Stomach smooth muscle (tissue), 2 donors: ENCODE results near the gene CEP104.

Experiments
- H3K27ac ChIP-seq: one replicate; pipeline ENCODE4 v1.7.0; 2013; ENCODE audit warnings: mild to moderate bottlenecking, low read length, inconsistent platforms
- H3K27me3 ChIP-seq, 2 donors: one replicate each; pipeline ENCODE4 v1.7.0; 2013; ENCODE audit warnings: low read length in 2 of 2; ENCODE audit not compliant: insufficient read depth in 2 of 2, control insufficient read depth in 1 of 2
- H3K36me3 ChIP-seq, 2 donors: one replicate each; pipeline ENCODE4 v1.7.0; 2013; ENCODE audit warnings: low read length in 2 of 2; ENCODE audit not compliant: control insufficient read depth in 2 of 2, insufficient read depth in 2 of 2
- H3K4me1 ChIP-seq: one replicate; pipeline ENCODE4 v1.7.0; 2013; ENCODE audit warnings: low read length; ENCODE audit not compliant: control insufficient read depth, insufficient read depth
- H3K4me3 ChIP-seq, 2 donors: one replicate each; pipeline ENCODE4 v1.7.0; 2013; ENCODE audit warnings: low read length in 2 of 2
- H3K9ac ChIP-seq, 2 donors: one replicate each; pipeline ENCODE4 v1.7.0; 2013; ENCODE audit warnings: low read length in 2 of 2, mild to moderate bottlenecking in 1 of 2
- H3K9me3 ChIP-seq, 2 donors: one replicate each; pipeline ENCODE4 v1.7.0; 2013; ENCODE audit warnings: low read length in 2 of 2; ENCODE audit not compliant: control insufficient read depth in 2 of 2
- donor health status: healthy.
- donor health status: Pancreatic carcinoma.

The CEP104 gene

GRCh38 chr1:3868464-3869006, 11.5 kb upstream of the CEP104 start:
- H3K4me1 ChIP-seq = no peaks in the 10 kb centered on the region
- H3K9ac ChIP-seq = no peak overlapping the region
- H3K9me3 ChIP-seq = no peaks in the 10 kb centered on the region
- peaks cover 13 to 42% of the 10 kb centered on the region in 2 donors for H3K36me3 ChIP-seq
- H3K27ac ChIP-seq = no peak overlapping the region
- H3K4me3 ChIP-seq = no peak overlapping the region
- H3K27me3 ChIP-seq = no peaks in the 10 kb centered on the region

GRCh38 chr1:3865606-3866160, 8.7 kb upstream of the CEP104 start:
- H3K27me3 ChIP-seq = no peaks in the 10 kb centered on the region
- H3K9ac ChIP-seq = no peak overlapping the region
- no peak overlapping the region for H3K4me3 ChIP-seq
- H3K36me3 ChIP-seq = peaks cover 12 to 26% of the 10 kb centered on the region in 2 donors
- H3K27ac ChIP-seq = no peak overlapping the region
- no peaks in the 10 kb centered on the region for H3K9me3 ChIP-seq
- H3K4me1 ChIP-seq = no peaks in the 10 kb centered on the region

- Histone ChIP-seq H3K9me3 (no peaks in the 10 kb centered on the region), H3K9ac (no peak overlapping the region), H3K27ac (no peak overlapping the region), H3K27me3 (no peaks in the 10 kb centered on the region), H3K36me3 (peaks cover 15 to 20% of the 10 kb centered on the region in 2 donors), H3K4me1 (no peaks in the 10 kb centered on the region), H3K4me3 (no peak overlapping the region)
Measured at GRCh38 chr1:3864884-3865283, 7.9 kb upstream of the CEP104 start.

- no peak overlapping the region for H3K9ac ChIP-seq
- H3K4me3 ChIP-seq = no peak overlapping the region
- H3K9me3 ChIP-seq = no peaks in the 10 kb centered on the region
- no peak overlapping the region for H3K27ac ChIP-seq
- H3K4me1 ChIP-seq = peaks cover 4% of the 10 kb centered on the region
- H3K36me3 ChIP-seq = peaks cover 12% of the 10 kb centered on the region in 2 donors
- no peaks in the 10 kb centered on the region for H3K27me3 ChIP-seq
Measured at GRCh38 chr1:3863231-3863935, 6.4 kb upstream of the CEP104 start.

GRCh38 chr1:3858231-3858981, 1.4 kb upstream of the CEP104 start:
- no peak overlapping the region for H3K27ac ChIP-seq
- no peak overlapping the region for H3K9ac ChIP-seq
- peak overlapping the region; percentile 93 to 95 for H3K4me3 ChIP-seq
- H3K27me3 ChIP-seq = no peaks in the 10 kb centered on the region
- peaks cover 22% of the 10 kb centered on the region for H3K4me1 ChIP-seq
- no peaks in the 10 kb centered on the region for H3K9me3 ChIP-seq
- H3K36me3 ChIP-seq = peaks cover 0 to 6% of the 10 kb centered on the region in 2 donors

GRCh38 chr1:3857791-3858129, 749 bp upstream of the CEP104 start:
- H3K36me3 ChIP-seq = peaks cover 0 to 6% of the 10 kb centered on the region in 2 donors
- H3K4me1 ChIP-seq = peaks cover 22% of the 10 kb centered on the region

GRCh38 chr1:3852711-3853485, 4.1 kb downstream of the CEP104 start:
- Histone ChIP-seq H3K27ac (no peak overlapping the region), H3K36me3 (peaks cover 13 to 24% of the 10 kb centered on the region in 2 donors), H3K4me1 (peaks cover 13% of the 10 kb centered on the region)

More at GRCh38 chr1:3857791-3858129, 749 bp upstream of the CEP104 start:
- H3K9ac ChIP-seq = peak overlapping the region; percentile 85 to 89
- H3K27ac ChIP-seq = no peak overlapping the region
- no peaks in the 10 kb centered on the region for H3K9me3 ChIP-seq
- H3K4me3 ChIP-seq = peak overlapping the region; percentile 93 to 95
- H3K27me3 ChIP-seq = no peaks in the 10 kb centered on the region

GRCh38 chr1:3852091-3852490, 4.9 kb downstream of the CEP104 start:
- Histone ChIP-seq H3K9ac (no peak overlapping the region), H3K27me3 (no peaks in the 10 kb centered on the region), H3K27ac (no peak overlapping the region), H3K36me3 (peaks cover 16 to 28% of the 10 kb centered on the region in 2 donors), H3K4me3 (no peak overlapping the region), H3K4me1 (peaks cover 10% of the 10 kb centered on the region), H3K9me3 (no peaks in the 10 kb centered on the region)

More at GRCh38 chr1:3852711-3853485, 4.1 kb downstream of the CEP104 start:
- no peak overlapping the region for H3K9ac ChIP-seq
- no peaks in the 10 kb centered on the region for H3K9me3 ChIP-seq
- H3K4me3 ChIP-seq = no peak overlapping the region
- no peaks in the 10 kb centered on the region for H3K27me3 ChIP-seq

GRCh38 chr1:3851292-3851691, 5.7 kb downstream of the CEP104 start:
- Histone ChIP-seq H3K9me3 (no peaks in the 10 kb centered on the region), H3K27ac (no peak overlapping the region), H3K9ac (no peak overlapping the region), H3K4me3 (no peak overlapping the region), H3K36me3 (peaks cover 19 to 34% of the 10 kb centered on the region in 2 donors), H3K27me3 (no peaks in the 10 kb centered on the region), H3K4me1 (peaks cover 8% of the 10 kb centered on the region)

- Histone ChIP-seq H3K36me3 (peaks cover 19 to 34% of the 10 kb centered on the region in 2 donors), H3K4me3 (no peak overlapping the region), H3K27ac (no peak overlapping the region)
Measured at GRCh38 chr1:3850857-3851256, 6.2 kb downstream of the CEP104 start.

More at GRCh38 chr1:3850857-3851256, 6.2 kb downstream of the CEP104 start:
- H3K9ac ChIP-seq = no peak overlapping the region
- H3K4me1 ChIP-seq = peaks cover 6% of the 10 kb centered on the region
- no peaks in the 10 kb centered on the region for H3K27me3 ChIP-seq
- no peaks in the 10 kb centered on the region for H3K9me3 ChIP-seq
